Endothelial cell of umbilical vein (primary cell): ENCODE results near the gene GNAT1. TPM values are rescaled to one million over a fixed set of nuclear protein-coding genes. Genes with fewer than 3 reads are reported as not detected.

Source experiments
- BruUV-seq: library from RNA; stranded (reverse); fragments of 400-500 nt; replicated peaks from 2 replicates; lab custom pipeline; 2021; lab: Mats Ljungman, UMichigan
- CTCF ChIA-PET: fragments of 300-600, 350-600 bp; sonication (Branson Sonifier 250); formaldehyde crosslinking; loops from one replicate; lab custom pipeline; 2021; ENCODE audit warnings: antibody characterized with exemption, inconsistent platforms; lab: Charles Lee
- POLR2A ChIA-PET: fragments of 300-600, 350-600 bp; sonication (Branson Sonifier 250); formaldehyde crosslinking; loops from one replicate; lab custom pipeline; 2021; ENCODE audit warnings: antibody characterized with exemption, inconsistent platforms; lab: Charles Lee
- DNase-seq: peaks from one replicate; pipeline ENCODE4 v3.0.0-alpha.2; 2011; ENCODE audit warnings: low read depth, low spot score
- FAIRE-seq: peaks from 2 replicates; lab custom pipeline; 2011; peaks lifted over from hg19 to GRCh38; lab: Jason Lieb, UNC
- H2AFZ ChIP-seq: 2 replicates; pipeline ENCODE4 v1.6.0; 2012; ENCODE audit warnings: low read depth, low read length, control low read depth, inconsistent platforms
- H3K27ac ChIP-seq: 2 replicates; pipeline ENCODE4 v1.5.1; 2011; ENCODE audit warnings: low read depth, mild to moderate bottlenecking, control low read depth, low read length, moderate library complexity; ENCODE audit not compliant: insufficient read depth
- H3K27me3 ChIP-seq, 2 experiments: 2 replicates each; pipeline versions ENCODE4 v1.6.0 to v1.6.1; 2011; ENCODE audit warnings: low read length in 2 of 2, mixed read lengths in 1 of 2; ENCODE audit not compliant: control insufficient read depth in 2 of 2, insufficient read depth in 2 of 2
- H3K36me3 ChIP-seq, 2 experiments: 2 replicates in 1 of 2; 3 replicates in 1 of 2; pipeline ENCODE4 v1.5.1; 2011; ENCODE audit warnings: low read length in 2 of 2, mild to moderate bottlenecking in 1 of 2, moderate library complexity in 1 of 2; ENCODE audit not compliant: control insufficient read depth in 2 of 2, insufficient read depth in 2 of 2; ENCODE audit errors: extremely low read depth in 1 of 2
- H3K4me1 ChIP-seq: 3 replicates; pipeline ENCODE4 v1.5.1; 2011; ENCODE audit warnings: mild to moderate bottlenecking, low read length; ENCODE audit not compliant: control insufficient read depth, insufficient read depth; ENCODE audit errors: extremely low read depth
- H3K4me2 ChIP-seq: 2 replicates; pipeline ENCODE4 v1.6.1; 2011; ENCODE audit warnings: low read length, control low read depth, mixed read lengths; ENCODE audit not compliant: insufficient read depth
- H3K4me3 ChIP-seq, 3 experiments: fragments of 200-600 bp in 1 of 3; sonication (generic), shearing (Covaris generic) in 1 of 3; replicated peaks in 1 of 3; 2 replicates each; pipeline ENCODE4 v1.5.1; 2011 to 2016; ENCODE audit warnings: control low read depth in 3 of 3, low read length in 3 of 3, mild to moderate bottlenecking in 2 of 3, inconsistent platforms in 1 of 3, low read depth in 1 of 3, moderate library complexity in 1 of 3; ENCODE audit not compliant: insufficient read depth in 1 of 3
- H3K79me2 ChIP-seq: 2 replicates; pipeline ENCODE4 v1.6.0; 2012; ENCODE audit warnings: low read length, inconsistent platforms; ENCODE audit not compliant: control insufficient read depth, insufficient read depth
- H3K9ac ChIP-seq: replicated peaks from 2 replicates; pipeline ENCODE3; 2011; ENCODE audit warnings: low read length, control low read depth; ENCODE audit not compliant: insufficient read depth; ENCODE audit errors: extremely low read depth
- H3K9me1 ChIP-seq: replicated peaks from 3 replicates; pipeline ENCODE4 v1.6.0; 2011; ENCODE audit warnings: mild to moderate bottlenecking, low read length; ENCODE audit not compliant: control insufficient read depth, insufficient read depth; ENCODE audit errors: extremely low read depth
- H3K9me3 ChIP-seq: replicated peaks from 2 replicates; pipeline ENCODE4 v1.5.1; 2012; ENCODE audit warnings: low read length, inconsistent platforms; ENCODE audit not compliant: control insufficient read depth, insufficient read depth
- H4K20me1 ChIP-seq: replicated peaks from 2 replicates; pipeline ENCODE3; 2011; ENCODE audit warnings: mild to moderate bottlenecking, low read length; ENCODE audit not compliant: control insufficient read depth, insufficient read depth; ENCODE audit errors: extremely low read depth
- EZH2 ChIP-seq: IDR thresholded peaks from 2 replicates; pipeline ENCODE4 v1.6.1; 2012; ENCODE audit warnings: borderline replicate concordance, low read depth, mild to moderate bottlenecking, moderate library complexity, low read length, inconsistent platforms; ENCODE audit not compliant: severe bottlenecking
- FOS ChIP-seq: IDR thresholded peaks from 2 replicates; pipeline ENCODE4 v1.6.1; 2011; ENCODE audit warnings: mild to moderate bottlenecking, low read length, moderate library complexity, borderline replicate concordance; ENCODE audit not compliant: insufficient read depth
- GATA2 ChIP-seq: IDR thresholded peaks from 2 replicates; pipeline ENCODE4 v1.7.0; 2011; ENCODE audit warnings: low read depth, mild to moderate bottlenecking, moderate library complexity, mixed read lengths, low read length; ENCODE audit not compliant: insufficient read length, insufficient read depth
- JUN ChIP-seq: IDR thresholded peaks from 2 replicates; pipeline ENCODE4 v1.6.1; 2011; ENCODE audit warnings: borderline replicate concordance, low read depth; ENCODE audit not compliant: insufficient read length, insufficient read depth
- MYC ChIP-seq: IDR thresholded peaks from one replicate; pipeline ENCODE4 v1.6.1; 2011; ENCODE audit warnings: mild to moderate bottlenecking, low read depth, low read length
- POLR2A ChIP-seq: IDR thresholded peaks from 2 replicates; pipeline ENCODE4 v1.6.1; 2012; ENCODE audit warnings: low read depth, mild to moderate bottlenecking, control low read depth, low read length
- POLR2AphosphoS5 ChIP-seq: IDR thresholded peaks from 2 replicates; pipeline ENCODE4 v1.6.1; 2012; ENCODE audit warnings: low read depth, mild to moderate bottlenecking, control low read depth, low read length, moderate library complexity; ENCODE audit not compliant: insufficient read depth
- dilution Hi-C: fragments of 300-500 bp; cut with MboI; formaldehyde crosslinking; loops from one replicate; pipeline ENCODE4 v1.15.0; 2019; ENCODE audit warnings: low sequenced_read_pairs; ENCODE audit not compliant: extremely low pct_ligation_motif_present
- intact Hi-C: fragments of 100-400 bp; cut with micrococcal nuclease; formaldehyde crosslinking; loops from one replicate; pipeline ENCODE4 v1.10.0; 2022
- polyA plus RNA-seq, 4 experiments: library from polyadenylated mRNA; depleted of rRNA in 3 of 4; stranded (reverse) in 3 of 4; unstranded in 1 of 4; fragments of >200 nt; gene quantifications; 2 replicates each; pipeline versions ENCODE4 v1.2.1 to v1.2.3, GENCODE V29; 2011 to 2012; ENCODE audit warnings: missing spikeins in 1 of 4
- total RNA-seq: library from RNA; stranded (reverse); gene quantifications from 2 replicates; pipeline ENCODE4 v1.2.3, GENCODE V29; 2021
- TF ChIP-seq, protein P1 (sequence below), 2 donors: IDR thresholded peaks; 1 replicate in 1 of 2; 2 replicates in 1 of 2; pipeline ENCODE4 v1.5.1; 2011; ENCODE audit warnings: low read length in 2 of 2, mild to moderate bottlenecking in 2 of 2, moderate library complexity in 2 of 2, control low read depth in 1 of 2, inconsistent platforms in 1 of 2, low read depth in 1 of 2; ENCODE audit not compliant: insufficient read depth in 1 of 2; ENCODE audit errors: extremely low read depth in 1 of 2
- TF ChIP-seq, protein P2 (sequence below): IDR thresholded peaks from 2 replicates; pipeline ENCODE4 v1.6.1; 2011; ENCODE audit not compliant: insufficient read depth, insufficient read length

The GNAT1 gene
- total and polyA plus RNA-seq, 2 donors (not counting 3 experiments of a cell fraction or from before 2014, with no cell fraction given), result 0.77 TPM; not detected in 1

DNA sequence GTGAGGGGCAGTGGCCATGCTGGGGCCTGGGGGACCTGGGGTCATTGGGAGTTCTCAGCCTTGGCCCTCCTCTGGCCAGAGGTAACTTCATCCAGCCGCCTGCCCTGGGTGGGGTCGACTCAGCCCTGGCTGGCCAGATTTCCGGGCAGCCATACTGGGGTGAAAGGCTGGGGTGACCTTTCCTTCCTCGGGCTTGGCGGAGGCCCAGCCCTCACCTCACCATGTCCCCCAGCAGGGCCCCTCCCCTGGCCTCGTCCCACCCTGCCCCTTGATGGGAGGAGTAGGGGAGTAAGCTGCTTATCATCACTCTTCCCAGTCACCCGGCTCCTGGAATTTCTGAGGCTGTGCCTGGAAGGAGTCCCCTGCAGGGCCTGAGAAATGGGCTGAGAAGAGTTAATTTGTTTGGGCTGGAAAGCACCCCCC is 30.8 kb upstream of the GNAT1 start:
- Histone ChIP-seq H3K27me3 (no peaks in the 10 kb centered on the region), H3K36me3 (peaks cover 0 to 9% of the 10 kb centered on the region in 2 experiments), H2AFZ (no peak overlapping the region), H3K4me2 (peak overlapping the region; percentile 11), H3K9ac (no peak overlapping the region), H3K4me1 (peaks cover 98% of the 10 kb centered on the region), H3K79me2 (peaks cover 73% of the 10 kb centered on the region), H3K9me1 (no peaks in the 10 kb centered on the region), H3K27ac (peak overlapping the region; percentile 34), H4K20me1 (no peaks in the 10 kb centered on the region), H3K4me3 (no peak overlapping the region), H3K9me3 (no peaks in the 10 kb centered on the region)
- intact Hi-C loops, result no loop called here
- DNase-seq (peak; percentile 42), FAIRE-seq (peak; percentile 83)
- BruUV-seq, result no TSS peak
- ChIA-PET CTCF (interaction anchor here (0.8 to 1.4 kb wide), 2 partner anchors 12 to 31 kb away, joined by 3 read pairs; partner anchors contain the start of gene GNAT1), POLR2A (no interaction called here)
- dilution Hi-C loops, result no loop called here
- TF ChIP-seq EZH2 (no peak), FOS (no peak), MYC (no peak), POLR2A (peak; percentile 1), POLR2AphosphoS5 (peak; percentile 36), GATA2 (no peak), JUN (no peak)
- TF ChIP-seq, protein P1, sequence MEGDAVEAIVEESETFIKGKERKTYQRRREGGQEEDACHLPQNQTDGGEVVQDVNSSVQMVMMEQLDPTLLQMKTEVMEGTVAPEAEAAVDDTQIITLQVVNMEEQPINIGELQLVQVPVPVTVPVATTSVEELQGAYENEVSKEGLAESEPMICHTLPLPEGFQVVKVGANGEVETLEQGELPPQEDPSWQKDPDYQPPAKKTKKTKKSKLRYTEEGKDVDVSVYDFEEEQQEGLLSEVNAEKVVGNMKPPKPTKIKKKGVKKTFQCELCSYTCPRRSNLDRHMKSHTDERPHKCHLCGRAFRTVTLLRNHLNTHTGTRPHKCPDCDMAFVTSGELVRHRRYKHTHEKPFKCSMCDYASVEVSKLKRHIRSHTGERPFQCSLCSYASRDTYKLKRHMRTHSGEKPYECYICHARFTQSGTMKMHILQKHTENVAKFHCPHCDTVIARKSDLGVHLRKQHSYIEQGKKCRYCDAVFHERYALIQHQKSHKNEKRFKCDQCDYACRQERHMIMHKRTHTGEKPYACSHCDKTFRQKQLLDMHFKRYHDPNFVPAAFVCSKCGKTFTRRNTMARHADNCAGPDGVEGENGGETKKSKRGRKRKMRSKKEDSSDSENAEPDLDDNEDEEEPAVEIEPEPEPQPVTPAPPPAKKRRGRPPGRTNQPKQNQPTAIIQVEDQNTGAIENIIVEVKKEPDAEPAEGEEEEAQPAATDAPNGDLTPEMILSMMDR (IDR thresholded peaks at IDR 0.05; ENCODE audit: extremely low read depth in 1 of 2, insufficient read depth in 1 of 2, low read depth in 1 of 2, low read length in 2 of 2), result no peak
- TF ChIP-seq, protein P2, sequence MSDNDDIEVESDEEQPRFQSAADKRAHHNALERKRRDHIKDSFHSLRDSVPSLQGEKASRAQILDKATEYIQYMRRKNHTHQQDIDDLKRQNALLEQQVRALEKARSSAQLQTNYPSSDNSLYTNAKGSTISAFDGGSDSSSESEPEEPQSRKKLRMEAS, result no peak
